HG03139 (cell line): ENCODE measurements around the gene OSGEP.

Source experiments
- ATAC-seq: cut with Tn5 transposase; IDR thresholded peaks from one replicate; pipeline ENCODE4 v1.9.1; 2021; ENCODE audit not compliant: unreplicated experiment

Gene OSGEP

GRCh38 chr14:20400589-20400964, 54.0 kb downstream of the OSGEP start:
- no peak for ATAC-seq

- no peak for ATAC-seq
Observed at GRCh38 chr14:20397511-20397910, 57.1 kb downstream of the OSGEP start.
